Parathyroid adenoma (tissue), 2 donors: ENCODE results near the gene ANKLE1.
A peak's percentile ranks its signal among the peaks of the same experiment; 100 is the strongest.
"Not testable (repeated sequence)": the region's sequence is repeated elsewhere in the genome, so short reads cannot be mapped to it uniquely, and the experiment has no call there.

Experiments used
- H2AFZ ChIP-seq: fragments of 300-600 bp; sonication (generic); one replicate; pipeline ENCODE4 v1.7.0; 2017; ENCODE audit warnings: antibody characterized with exemption, mild to moderate bottlenecking
- H3K27ac ChIP-seq: fragments of 300-600 bp; sonication (generic); one replicate; pipeline ENCODE4 v1.7.0; 2017
- H3K27me3 ChIP-seq: fragments of 300-600 bp; sonication (generic); one replicate; pipeline ENCODE4 v1.7.0; 2017; ENCODE audit warnings: low read length; ENCODE audit not compliant: control insufficient read depth, insufficient read depth
- H3K36me3 ChIP-seq: fragments of 300-600 bp; sonication (generic); one replicate; pipeline ENCODE4 v1.7.0; 2017; ENCODE audit warnings: low read length; ENCODE audit not compliant: control insufficient read depth, insufficient read depth
- H3K4me1 ChIP-seq: fragments of 300-600 bp; sonication (generic); one replicate; pipeline ENCODE4 v1.7.0; 2017; ENCODE audit warnings: control low read depth
- H3K4me2 ChIP-seq: fragments of 300-600 bp; sonication (generic); one replicate; pipeline ENCODE4 v1.7.0; 2017; ENCODE audit warnings: low read length
- H3K4me3 ChIP-seq: fragments of 300-600 bp; sonication (generic); one replicate; pipeline ENCODE4 v1.7.0; 2017; ENCODE audit warnings: low read depth, low read length
- H3K79me2 ChIP-seq: fragments of 300-600 bp; sonication (generic); one replicate; pipeline ENCODE4 v1.7.0; 2017; ENCODE audit warnings: control low read depth
- H3K9ac ChIP-seq: fragments of 300-600 bp; sonication (generic); one replicate; pipeline ENCODE4 v1.7.0; 2017; ENCODE audit warnings: mild to moderate bottlenecking
- H3K9me3 ChIP-seq: fragments of 300-600 bp; sonication (generic); one replicate; pipeline ENCODE4 v1.7.0; 2017; ENCODE audit warnings: low read length; ENCODE audit not compliant: control insufficient read depth
- TF ChIP-seq, protein P1 (sequence below): fragments of 300-600 bp; sonication (generic); IDR thresholded peaks from one replicate; pipeline ENCODE4 v1.7.0; 2017; ENCODE audit warnings: antibody characterized with exemption, mild to moderate bottlenecking
- donor health status: primary hyperparathyroidism.

Gene ANKLE1

DNA sequence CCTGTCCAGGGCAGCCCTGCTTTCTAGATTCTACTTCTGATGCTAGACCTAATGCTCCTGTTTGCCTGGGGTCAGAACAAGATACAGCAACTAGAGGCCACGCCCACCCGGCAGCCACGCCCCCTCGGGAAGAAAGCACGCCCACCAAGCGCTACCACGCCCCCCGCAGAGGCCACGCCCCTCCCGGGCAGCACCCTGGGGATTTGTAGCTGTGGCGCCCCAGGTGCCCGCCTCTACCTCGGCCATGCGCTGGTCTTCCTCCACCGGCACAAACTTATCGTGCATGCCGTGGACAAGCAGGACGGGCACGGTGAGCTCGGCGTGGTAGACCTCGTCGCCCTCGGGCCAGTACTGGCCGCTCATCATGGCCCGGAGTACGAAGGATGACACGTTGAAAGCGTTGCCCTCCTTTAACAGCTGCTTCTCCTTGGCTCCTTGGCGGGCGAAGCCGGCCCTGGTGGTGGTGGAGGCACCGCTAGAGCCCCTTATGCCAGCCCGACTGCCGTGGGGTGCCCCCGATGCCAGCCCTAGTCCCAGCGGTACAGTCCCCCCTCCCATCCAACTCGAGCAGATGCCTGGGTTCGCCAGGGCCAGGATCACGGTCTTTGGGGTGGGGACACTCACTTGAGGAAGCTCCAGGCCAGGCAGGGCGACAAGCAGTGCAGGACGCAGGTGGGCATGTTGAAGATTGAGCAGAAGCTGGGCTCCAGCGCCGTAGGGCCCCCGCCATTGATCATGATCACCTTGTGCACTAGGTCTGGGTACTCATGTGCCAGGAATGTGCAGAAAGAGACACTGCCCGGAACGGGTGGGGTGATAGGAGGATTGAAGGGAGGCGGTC, 12.6 kb downstream of the ANKLE1 start:
- Histone ChIP-seq H3K9me3 (no peaks in the 10 kb centered on the region), H3K9ac (no peak overlapping the region), H3K27me3 (no peaks in the 10 kb centered on the region), H3K79me2 (peaks cover 3% of the 10 kb centered on the region), H2AFZ (no peak overlapping the region), H3K36me3 (no peaks in the 10 kb centered on the region), H3K4me2 (no peak overlapping the region), H3K27ac (no peak overlapping the region), H3K4me3 (no peak overlapping the region), H3K4me1 (peaks cover 5% of the 10 kb centered on the region)
- TF ChIP-seq, protein P1, sequence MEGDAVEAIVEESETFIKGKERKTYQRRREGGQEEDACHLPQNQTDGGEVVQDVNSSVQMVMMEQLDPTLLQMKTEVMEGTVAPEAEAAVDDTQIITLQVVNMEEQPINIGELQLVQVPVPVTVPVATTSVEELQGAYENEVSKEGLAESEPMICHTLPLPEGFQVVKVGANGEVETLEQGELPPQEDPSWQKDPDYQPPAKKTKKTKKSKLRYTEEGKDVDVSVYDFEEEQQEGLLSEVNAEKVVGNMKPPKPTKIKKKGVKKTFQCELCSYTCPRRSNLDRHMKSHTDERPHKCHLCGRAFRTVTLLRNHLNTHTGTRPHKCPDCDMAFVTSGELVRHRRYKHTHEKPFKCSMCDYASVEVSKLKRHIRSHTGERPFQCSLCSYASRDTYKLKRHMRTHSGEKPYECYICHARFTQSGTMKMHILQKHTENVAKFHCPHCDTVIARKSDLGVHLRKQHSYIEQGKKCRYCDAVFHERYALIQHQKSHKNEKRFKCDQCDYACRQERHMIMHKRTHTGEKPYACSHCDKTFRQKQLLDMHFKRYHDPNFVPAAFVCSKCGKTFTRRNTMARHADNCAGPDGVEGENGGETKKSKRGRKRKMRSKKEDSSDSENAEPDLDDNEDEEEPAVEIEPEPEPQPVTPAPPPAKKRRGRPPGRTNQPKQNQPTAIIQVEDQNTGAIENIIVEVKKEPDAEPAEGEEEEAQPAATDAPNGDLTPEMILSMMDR, result no peak

DNA sequence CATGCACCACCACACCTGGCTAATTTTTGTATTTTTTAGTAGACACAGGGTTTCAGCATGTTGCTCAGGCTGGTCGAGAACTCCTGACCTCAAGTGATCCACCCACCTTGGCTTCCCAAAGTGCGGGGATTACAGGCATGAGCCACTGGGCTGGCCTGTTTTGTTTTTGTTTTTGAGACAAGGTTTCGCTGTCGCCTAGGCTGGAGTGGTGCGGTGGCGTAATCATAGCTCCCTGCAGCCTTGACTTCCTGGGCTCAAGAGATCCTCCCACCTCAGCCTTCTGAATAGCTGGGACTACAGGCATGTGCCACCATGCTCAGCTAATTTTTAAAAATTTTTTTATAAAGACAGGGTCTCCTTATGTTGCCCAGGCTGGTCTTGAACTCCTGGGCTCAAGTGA, 13.8 kb downstream of the ANKLE1 start:
- H3K9ac ChIP-seq, H3K27me3 ChIP-seq, H3K4me1 ChIP-seq, H3K4me3 ChIP-seq, H3K36me3 ChIP-seq, H3K9me3 ChIP-seq, H2AFZ ChIP-seq, H3K4me2 ChIP-seq, H3K79me2 ChIP-seq: not testable (repeated sequence)
- peak overlapping the region; percentile 62 for H3K27ac ChIP-seq

DNA sequence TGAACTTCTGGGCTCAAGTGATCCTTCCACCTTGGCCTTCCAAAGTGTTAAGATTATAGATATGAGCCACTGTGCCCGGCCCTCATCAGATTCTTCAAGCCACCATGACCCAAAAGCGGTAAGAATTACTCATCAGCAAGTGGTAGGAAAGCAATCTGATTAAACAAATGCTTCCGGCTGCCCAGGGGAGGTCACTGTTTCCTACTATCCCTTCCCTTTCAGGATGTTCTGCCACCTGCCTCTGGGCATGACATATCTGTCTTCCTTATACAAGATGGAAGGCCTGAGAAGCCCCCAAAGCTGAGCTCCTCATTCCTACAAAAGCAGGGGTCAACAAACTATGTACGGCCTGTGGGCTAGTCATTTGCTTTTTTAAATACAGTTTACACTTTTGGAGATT, 14.6 kb downstream of the ANKLE1 start:
- Histone ChIP-seq H3K79me2 (peaks cover 3% of the 10 kb centered on the region), H3K9me3 (no peaks in the 10 kb centered on the region), H3K27ac (peak overlapping the region; percentile 62), H3K27me3 (no peaks in the 10 kb centered on the region), H2AFZ (no peak overlapping the region), H3K4me2 (peak overlapping the region; percentile 9), H3K4me3 (peak overlapping the region; percentile 18), H3K4me1 (peaks cover 5% of the 10 kb centered on the region), H3K9ac (no peak overlapping the region), H3K36me3 (no peaks in the 10 kb centered on the region)
- TF ChIP-seq, protein P1, result peak; percentile 48

DNA sequence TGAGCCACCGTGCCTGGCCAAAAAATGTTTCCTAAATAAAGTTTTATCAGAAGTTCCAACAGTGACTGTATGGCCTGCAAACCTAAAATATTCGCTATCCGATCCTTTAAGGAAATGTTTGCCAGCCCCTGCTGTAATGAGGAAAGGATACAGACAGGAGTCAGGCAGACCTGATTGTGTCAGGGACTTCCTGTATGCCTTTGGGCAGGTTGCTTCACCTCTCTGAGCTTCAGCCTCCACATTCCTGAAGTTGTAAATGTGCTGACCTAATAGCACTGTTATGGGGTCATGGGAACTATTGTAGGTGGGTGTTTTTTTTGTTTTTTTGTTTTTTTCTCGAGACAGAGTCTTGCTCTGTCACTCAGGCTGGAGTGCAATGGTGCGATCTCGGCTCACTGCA, 15.3 kb downstream of the ANKLE1 start:
- no peaks in the 10 kb centered on the region for H3K9me3 ChIP-seq
- no peaks in the 10 kb centered on the region for H3K27me3 ChIP-seq
- H3K9ac ChIP-seq, result no peak overlapping the region
- H3K4me1 ChIP-seq, result peaks cover 5% of the 10 kb centered on the region
- no peak overlapping the region for H3K4me3 ChIP-seq
- no peak overlapping the region for H2AFZ ChIP-seq
- no peak overlapping the region for H3K4me2 ChIP-seq
- H3K27ac ChIP-seq, result peak overlapping the region; percentile 62
- TF ChIP-seq, protein P1, result no peak
- peaks cover 3% of the 10 kb centered on the region for H3K79me2 ChIP-seq
- H3K36me3 ChIP-seq, result no peaks in the 10 kb centered on the region

DNA sequence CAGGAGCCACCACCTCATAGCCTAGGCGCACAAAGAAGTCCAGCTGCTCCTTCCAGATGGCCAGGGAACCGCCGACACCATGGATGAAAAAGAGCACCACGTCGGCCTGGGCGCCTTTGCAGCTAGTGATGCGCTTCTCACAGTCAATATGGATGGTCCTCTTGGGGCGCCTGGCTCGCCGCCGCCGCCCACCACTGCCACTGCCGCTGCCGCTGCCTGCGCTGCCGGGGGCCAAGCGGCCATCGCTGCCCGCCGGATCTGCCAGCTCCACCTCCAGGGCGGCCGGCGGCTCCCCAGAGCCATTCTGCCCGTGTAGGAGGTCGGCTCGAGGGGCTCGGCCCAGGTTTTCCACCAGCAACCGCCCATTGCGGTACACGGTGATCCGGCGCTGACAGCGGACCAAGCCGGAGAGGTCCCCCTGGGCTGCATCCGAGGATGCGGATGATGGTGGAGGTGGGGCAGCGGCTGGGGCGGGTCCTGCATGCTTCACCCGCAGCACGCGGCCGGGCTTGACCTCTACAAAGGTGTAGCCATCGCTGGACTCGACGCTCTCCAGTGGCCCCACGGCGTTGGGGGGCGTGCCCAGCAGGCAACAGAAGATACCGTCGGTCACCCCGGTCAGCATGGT, 19.4 kb downstream of the ANKLE1 start:
- no peaks in the 10 kb centered on the region for H3K9me3 ChIP-seq
- peaks cover 8% of the 10 kb centered on the region for H3K79me2 ChIP-seq
- no peaks in the 10 kb centered on the region for H3K36me3 ChIP-seq
- H2AFZ ChIP-seq, result no peak overlapping the region
- peaks cover 20% of the 10 kb centered on the region for H3K4me1 ChIP-seq
- H3K27me3 ChIP-seq, result no peaks in the 10 kb centered on the region
- TF ChIP-seq, protein P1, result no peak
- no peak overlapping the region for H3K9ac ChIP-seq
- no peak overlapping the region for H3K4me3 ChIP-seq
- no peak overlapping the region for H3K27ac ChIP-seq
- H3K4me2 ChIP-seq, result no peak overlapping the region
